ENCODE measurements around the gene SMYD3. TPM values are rescaled to one million over a fixed set of nuclear protein-coding genes. Genes with fewer than 3 reads are reported as not detected.
"Not testable (repeated sequence)": the region's sequence is repeated elsewhere in the genome, so short reads cannot be mapped to it uniquely, and the experiment has no call there.

SMYD3 gene
- total RNA-seq, 1 experiment from 2014 or later: 29.6 TPM

GRCh38 chr1:246029616-246030015, 477.5 kb downstream of the SMYD3 start:
- H3K36me3 ChIP-seq (ENCODE audit: low read depth): no peaks in the 10 kb centered on the region

DNA sequence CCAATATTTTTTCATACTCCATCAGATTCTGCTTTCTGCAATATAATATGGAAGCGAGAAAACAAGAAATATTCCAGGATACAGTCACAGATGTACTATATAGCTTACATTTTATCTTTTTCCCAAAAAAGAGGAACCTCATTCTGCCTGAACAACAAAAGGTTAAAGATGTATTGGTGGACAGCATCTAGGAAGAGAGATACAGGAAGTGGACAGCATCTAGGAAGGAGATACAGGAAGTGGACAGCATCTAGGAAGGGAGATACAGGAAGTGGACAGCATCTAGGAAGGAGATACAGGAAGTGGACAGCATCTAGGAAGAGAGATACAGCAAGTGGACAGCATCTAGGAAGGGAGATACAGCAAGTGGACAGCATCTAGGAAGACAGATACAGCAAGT, 483.0 kb downstream of the SMYD3 start:
- intact Hi-C loops (cut with micrococcal nuclease; ENCODE audit: unreplicated experiment); H3K27me3 ChIP-seq (ENCODE audit: insufficient read depth, low read depth); H3K9me3 ChIP-seq (ENCODE audit: insufficient read depth, low read depth); H3K4me2 ChIP-seq; H2AFZ ChIP-seq; H3K27ac ChIP-seq; H3F3A ChIP-seq (ENCODE audit: insufficient read depth, low read depth); H3K4me1 ChIP-seq (replicated peaks; ENCODE audit: insufficient read depth); BruUV-seq (replicated peaks); DNase-seq; H3K79me2 ChIP-seq (ENCODE audit: low read depth); H3K4me3 ChIP-seq; POLR2A ChIA-PET (ENCODE audit: unreplicated experiment); H3K36me3 ChIP-seq (ENCODE audit: low read depth); CTCF ChIA-PET; H3K9me2 ChIP-seq (ENCODE audit: insufficient read depth); H4K20me1 ChIP-seq (ENCODE audit: insufficient read depth): not testable (repeated sequence)

More at GRCh38 chr1:246029616-246030015, 477.5 kb downstream of the SMYD3 start:
- H3K79me2 ChIP-seq (ENCODE audit: low read depth): no peaks in the 10 kb centered on the region
- H3F3A ChIP-seq (ENCODE audit: insufficient read depth, low read depth): no peaks in the 10 kb centered on the region
- no peaks in the 10 kb centered on the region for H3K9me3 ChIP-seq (ENCODE audit: insufficient read depth, low read depth)
- H2AFZ ChIP-seq: no peak overlapping the region
- BruUV-seq (replicated peaks): no TSS peak
- no peak overlapping the region for H3K4me2 ChIP-seq
- H3K4me1 ChIP-seq (replicated peaks; ENCODE audit: insufficient read depth): no peaks in the 10 kb centered on the region
- TF ChIP-seq, protein P1, sequence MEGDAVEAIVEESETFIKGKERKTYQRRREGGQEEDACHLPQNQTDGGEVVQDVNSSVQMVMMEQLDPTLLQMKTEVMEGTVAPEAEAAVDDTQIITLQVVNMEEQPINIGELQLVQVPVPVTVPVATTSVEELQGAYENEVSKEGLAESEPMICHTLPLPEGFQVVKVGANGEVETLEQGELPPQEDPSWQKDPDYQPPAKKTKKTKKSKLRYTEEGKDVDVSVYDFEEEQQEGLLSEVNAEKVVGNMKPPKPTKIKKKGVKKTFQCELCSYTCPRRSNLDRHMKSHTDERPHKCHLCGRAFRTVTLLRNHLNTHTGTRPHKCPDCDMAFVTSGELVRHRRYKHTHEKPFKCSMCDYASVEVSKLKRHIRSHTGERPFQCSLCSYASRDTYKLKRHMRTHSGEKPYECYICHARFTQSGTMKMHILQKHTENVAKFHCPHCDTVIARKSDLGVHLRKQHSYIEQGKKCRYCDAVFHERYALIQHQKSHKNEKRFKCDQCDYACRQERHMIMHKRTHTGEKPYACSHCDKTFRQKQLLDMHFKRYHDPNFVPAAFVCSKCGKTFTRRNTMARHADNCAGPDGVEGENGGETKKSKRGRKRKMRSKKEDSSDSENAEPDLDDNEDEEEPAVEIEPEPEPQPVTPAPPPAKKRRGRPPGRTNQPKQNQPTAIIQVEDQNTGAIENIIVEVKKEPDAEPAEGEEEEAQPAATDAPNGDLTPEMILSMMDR (conservative IDR thresholded peaks at IDR 0.05): no peak
- no peak for TF ChIP-seq EZH2 (IDR thresholded peaks at IDR 0.05; ENCODE audit: low read depth)
- intact Hi-C loops (cut with micrococcal nuclease; ENCODE audit: unreplicated experiment): no loop called here
- H3K9me2 ChIP-seq (ENCODE audit: insufficient read depth): no peaks in the 10 kb centered on the region
- no peaks in the 10 kb centered on the region for H4K20me1 ChIP-seq (ENCODE audit: insufficient read depth)
- H3K4me3 ChIP-seq: no peak overlapping the region
- POLR2A ChIA-PET (ENCODE audit: unreplicated experiment): no interaction called here
- no peak for DNase-seq
- H3K27ac ChIP-seq: no peak overlapping the region
- CTCF ChIA-PET: no interaction called here
- no peaks in the 10 kb centered on the region for H3K27me3 ChIP-seq (ENCODE audit: insufficient read depth, low read depth)

DNA sequence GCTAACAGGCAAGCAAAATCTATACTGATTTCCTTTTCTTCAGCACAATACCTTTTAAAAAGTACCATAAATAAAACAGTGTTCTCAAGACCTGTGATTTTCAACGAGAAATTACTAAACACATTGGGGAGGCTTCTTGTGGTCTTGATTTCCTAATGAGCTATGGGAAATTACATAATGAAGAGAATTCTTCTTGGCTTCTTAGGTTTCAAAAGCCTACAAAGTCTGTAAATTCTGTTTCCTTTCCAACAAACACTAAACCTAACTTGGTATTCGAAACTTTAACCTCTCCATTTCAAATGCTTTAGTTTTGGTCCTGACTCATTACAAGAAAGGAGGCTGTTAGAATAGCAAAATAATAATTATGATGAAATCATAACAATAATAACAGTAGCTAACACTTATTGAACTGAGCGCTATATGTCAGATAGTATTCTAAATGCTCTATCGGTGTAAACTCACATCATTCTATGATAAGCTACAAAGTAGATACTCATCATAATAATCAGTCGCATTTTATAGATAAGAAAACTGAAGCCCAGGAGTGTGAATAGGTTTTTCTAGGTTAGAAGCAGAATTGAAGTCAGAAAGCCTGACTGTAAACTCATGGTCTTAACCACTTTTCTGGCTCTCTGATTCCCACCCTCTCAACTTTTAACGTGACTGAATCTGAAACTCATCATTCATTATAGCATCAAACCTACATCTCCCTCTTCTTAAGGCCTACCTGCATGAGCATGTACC, 486.7 kb downstream of the SMYD3 start:
- Histone ChIP-seq H3K79me2 (ENCODE audit: low read depth) (no peaks in the 10 kb centered on the region), H3K36me3 (ENCODE audit: low read depth) (no peaks in the 10 kb centered on the region), H3K4me2 (no peak overlapping the region), H3K27ac (no peak overlapping the region), H3K27me3 (ENCODE audit: insufficient read depth, low read depth) (no peaks in the 10 kb centered on the region), H3K4me1 (replicated peaks; ENCODE audit: insufficient read depth) (no peaks in the 10 kb centered on the region), H4K20me1 (ENCODE audit: insufficient read depth) (no peaks in the 10 kb centered on the region), H3K9me2 (ENCODE audit: insufficient read depth) (no peaks in the 10 kb centered on the region), H3F3A (ENCODE audit: insufficient read depth, low read depth) (no peaks in the 10 kb centered on the region), H2AFZ (no peak overlapping the region), H3K9me3 (ENCODE audit: insufficient read depth, low read depth) (no peaks in the 10 kb centered on the region), H3K4me3 (no peak overlapping the region)
- CTCF ChIA-PET: no interaction called here
- DNase-seq: no peak
- intact Hi-C loops (cut with micrococcal nuclease; ENCODE audit: unreplicated experiment): no loop called here
- TF ChIP-seq, protein P1 (conservative IDR thresholded peaks at IDR 0.05): no peak
- no peak for TF ChIP-seq EZH2 (IDR thresholded peaks at IDR 0.05; ENCODE audit: low read depth)
- POLR2A ChIA-PET (ENCODE audit: unreplicated experiment): no interaction called here
- BruUV-seq (replicated peaks): no TSS peak

GRCh38 chr1:246018146-246018545, 488.9 kb downstream of the SMYD3 start:
- no peaks in the 10 kb centered on the region for H3K27me3 ChIP-seq (ENCODE audit: insufficient read depth, low read depth)
- POLR2A ChIA-PET (ENCODE audit: unreplicated experiment): no interaction called here
- no peaks in the 10 kb centered on the region for H3K79me2 ChIP-seq (ENCODE audit: low read depth)
- no peak overlapping the region for H3K4me2 ChIP-seq
- H3K27ac ChIP-seq: no peak overlapping the region
- H3K4me1 ChIP-seq (replicated peaks; ENCODE audit: insufficient read depth): no peaks in the 10 kb centered on the region
- CTCF ChIA-PET: no interaction called here
- H2AFZ ChIP-seq: no peak overlapping the region
- H3F3A ChIP-seq (ENCODE audit: insufficient read depth, low read depth): no peaks in the 10 kb centered on the region
- H3K36me3 ChIP-seq (ENCODE audit: low read depth): no peaks in the 10 kb centered on the region
- DNase-seq: no peak
- no peak overlapping the region for H3K4me3 ChIP-seq
- H4K20me1 ChIP-seq (ENCODE audit: insufficient read depth): no peaks in the 10 kb centered on the region
- no peaks in the 10 kb centered on the region for H3K9me3 ChIP-seq (ENCODE audit: insufficient read depth, low read depth)
- TF ChIP-seq, protein P1 (conservative IDR thresholded peaks at IDR 0.05): no peak
- TF ChIP-seq EZH2 (IDR thresholded peaks at IDR 0.05; ENCODE audit: low read depth): no peak
- intact Hi-C loops (cut with micrococcal nuclease; ENCODE audit: unreplicated experiment): loop anchor here (10.0 kb wide), 1 partner anchor 737 kb away; no protein-coding TSS in a partner anchor
- no TSS peak for BruUV-seq (replicated peaks)
- no peaks in the 10 kb centered on the region for H3K9me2 ChIP-seq (ENCODE audit: insufficient read depth)
